ENCODE data around the gene CBLB.
"Not testable (repeated sequence)": the region's sequence is repeated elsewhere in the genome, so short reads cannot be mapped to it uniquely, and the experiment has no call there.

Gene CBLB

DNA sequence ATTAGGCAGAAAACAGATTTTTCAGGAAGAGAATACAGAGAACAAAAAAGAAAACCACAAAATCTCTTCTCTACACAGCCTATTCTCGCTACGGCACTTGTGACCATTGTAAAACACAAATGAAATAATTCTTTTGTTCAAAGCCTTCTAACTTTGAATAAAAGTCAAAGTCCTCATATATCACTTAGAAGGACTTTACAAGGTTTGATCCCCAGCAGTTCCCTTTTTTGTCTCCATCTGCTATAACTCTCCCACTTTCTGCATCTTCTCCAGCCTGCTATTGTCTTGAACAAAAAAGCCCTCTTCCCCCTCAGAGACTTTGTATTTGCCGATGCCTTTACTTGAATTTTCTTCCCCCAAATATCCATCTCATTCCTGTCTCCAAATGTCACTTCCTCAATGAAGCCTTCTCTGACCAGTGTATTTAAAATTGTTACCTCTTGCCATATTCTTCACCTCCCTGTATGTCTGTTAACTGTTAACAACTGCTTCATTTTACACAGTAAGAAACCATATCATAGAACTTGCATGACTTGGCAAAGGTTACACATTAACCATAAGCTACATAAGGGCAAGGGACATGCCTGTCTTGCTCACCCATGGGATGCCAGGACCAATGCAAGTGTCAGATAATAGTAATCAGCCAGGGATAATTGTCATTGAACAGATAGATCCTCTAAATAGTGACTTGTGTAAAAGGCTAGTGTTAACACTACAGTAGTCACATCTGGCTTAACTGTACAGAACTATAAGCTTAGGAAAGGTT is 122.4 kb downstream of the CBLB start:
- no peak for DNase-seq

DNA sequence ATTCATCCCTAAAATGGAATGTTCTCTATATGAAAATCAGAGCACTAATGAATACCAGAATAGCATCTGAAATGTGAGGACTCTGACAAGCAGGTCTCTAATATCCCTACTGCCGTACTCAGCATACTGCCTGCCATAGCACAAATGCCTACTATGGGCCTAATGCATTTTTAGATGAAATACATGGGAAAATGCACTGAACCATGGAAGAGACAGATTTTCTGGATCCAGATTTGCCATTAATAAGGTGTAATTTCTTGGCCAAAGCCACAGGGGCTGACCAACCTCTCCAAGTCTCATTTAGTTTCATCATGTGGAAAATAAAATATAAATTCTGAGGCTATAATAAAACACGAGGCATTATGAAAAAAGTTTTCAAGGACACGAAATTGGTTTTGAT is 123.8 kb downstream of the CBLB start:
- DNase-seq = peak; percentile 53

DNA sequence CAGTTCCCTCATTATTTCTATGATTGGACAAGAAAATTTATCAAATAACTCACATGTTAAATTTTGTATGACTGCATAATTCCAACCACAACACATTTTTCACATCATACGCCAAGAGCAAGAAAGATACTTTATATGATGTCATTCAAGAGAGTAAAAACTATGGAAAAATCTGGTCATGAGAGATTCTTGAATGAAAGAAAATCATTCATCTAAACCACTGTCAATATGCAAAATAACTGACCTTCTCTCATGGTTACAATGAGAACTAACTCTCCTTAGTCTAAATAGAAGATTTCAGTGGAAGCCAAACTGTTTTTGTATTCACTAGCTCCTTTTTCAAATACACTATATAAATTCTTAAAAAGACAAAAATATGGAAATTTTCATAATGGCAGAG is 124.6 kb downstream of the CBLB start:
- DNase-seq = no peak

DNA sequence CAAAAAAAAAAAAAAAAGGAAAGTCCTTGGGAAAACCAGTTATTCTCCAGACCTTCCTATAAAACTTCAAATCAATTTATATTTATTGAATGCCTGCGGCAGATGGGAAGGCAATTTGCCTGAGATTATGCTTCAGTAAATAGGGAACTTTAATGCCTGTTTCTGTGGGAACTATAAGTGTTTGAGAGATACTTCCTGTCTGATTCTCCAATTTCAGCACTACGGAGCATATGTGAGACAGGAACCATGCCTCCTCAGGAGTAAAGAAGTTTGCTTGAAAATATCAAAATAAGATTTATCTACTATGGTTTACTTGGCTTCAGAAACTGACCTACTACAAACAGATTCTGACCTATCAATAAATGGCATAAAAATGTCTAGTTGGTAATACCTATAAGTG is 135.5 kb downstream of the CBLB start:
- DNase-seq = no peak

DNA sequence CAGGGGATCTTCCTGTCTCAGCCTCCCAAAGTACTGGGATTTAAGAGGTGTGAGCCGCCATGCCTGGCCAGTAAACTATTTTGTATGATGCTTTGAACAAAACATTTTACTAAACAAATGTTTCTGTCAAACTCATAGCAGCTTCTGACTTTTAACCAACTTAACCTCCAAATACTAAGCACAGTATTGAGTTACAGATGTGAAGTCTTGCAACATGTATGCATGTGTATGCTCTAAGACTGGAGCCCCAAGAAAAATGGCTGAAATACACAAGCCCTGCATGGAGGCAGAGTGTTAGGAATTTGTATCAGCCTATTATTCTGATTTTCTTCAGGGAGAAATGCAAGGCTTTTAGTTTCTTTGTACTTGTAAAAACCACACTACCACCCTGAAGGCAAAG is 137.1 kb downstream of the CBLB start:
- no peak for DNase-seq

DNA sequence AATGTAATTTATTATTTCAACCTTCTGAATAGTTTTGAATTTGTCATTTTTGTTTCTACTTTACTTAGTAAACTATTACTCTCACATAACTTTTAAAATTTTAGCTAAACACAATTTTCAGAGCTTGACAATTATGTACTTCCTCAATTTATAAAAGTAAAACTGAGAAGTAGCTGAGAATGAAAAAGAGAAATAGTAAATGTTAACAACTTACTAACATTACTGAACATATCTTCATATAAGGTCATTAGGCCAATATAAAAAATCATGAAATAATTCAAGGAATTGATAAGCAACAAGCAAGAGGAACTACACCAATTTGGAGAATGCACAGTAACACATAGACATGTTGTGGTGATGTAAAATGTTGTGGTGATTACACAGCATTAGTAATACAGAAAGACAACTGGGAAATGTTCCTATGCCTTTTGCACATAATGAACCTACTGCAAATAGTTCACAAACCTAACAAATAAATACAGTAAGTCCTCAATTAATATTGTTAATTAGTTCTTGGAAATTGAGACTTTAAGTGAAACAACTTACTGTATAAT is 137.9 kb downstream of the CBLB start:
- DNase-seq = no peak

- DNase-seq = no peak
These were observed 139.1 kb downstream of the CBLB start for GRCh38 chr3:105729667-105730066.

GRCh38 chr3:105728771-105729312 is 140.0 kb downstream of the CBLB start:
- DNase-seq = peak; percentile 49

DNA sequence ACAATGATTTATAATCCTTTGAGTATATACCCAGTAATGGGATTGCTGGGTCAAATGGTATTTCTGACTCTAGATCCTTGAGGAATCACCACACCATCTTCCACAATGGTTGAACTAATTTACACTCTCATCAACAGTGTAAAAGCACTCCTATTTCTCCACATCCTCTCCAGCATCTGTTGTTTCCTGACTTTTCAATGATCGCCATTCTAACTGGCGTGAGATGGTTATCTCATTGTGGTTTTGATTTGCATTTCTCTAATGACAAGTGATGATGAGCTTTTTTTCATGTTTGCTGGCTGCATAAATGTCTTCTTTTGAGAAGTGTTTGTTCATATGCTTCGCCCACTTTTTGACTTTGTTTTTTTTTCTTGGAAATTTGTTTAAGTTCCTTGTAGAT is 141.8 kb downstream of the CBLB start:
- DNase-seq = not testable (repeated sequence)

- no peak for DNase-seq
These were observed 145.8 kb downstream of the CBLB start for GRCh38 chr3:105722943-105723556.

GRCh38 chr3:105719791-105720190 is 149.0 kb downstream of the CBLB start:
- DNase-seq = no peak

DNA sequence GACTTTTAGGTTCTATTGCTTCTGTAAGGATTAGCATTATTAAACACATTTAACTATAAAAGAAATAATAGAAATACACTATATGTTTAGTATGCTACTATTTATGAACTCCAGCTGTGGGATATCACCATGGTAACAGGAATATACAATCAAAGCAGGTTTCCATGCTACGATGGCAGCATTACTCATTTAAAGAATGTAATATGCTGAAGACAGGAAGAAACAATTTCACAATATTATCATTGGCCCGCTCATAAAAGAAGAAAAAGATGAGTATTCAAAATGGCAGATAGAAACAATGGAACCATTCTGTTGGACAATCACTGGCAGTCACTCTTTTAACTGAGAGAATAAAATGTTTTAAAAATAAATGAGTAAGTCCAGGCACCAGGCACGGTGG is 153.4 kb downstream of the CBLB start:
- no peak for DNase-seq

DNA sequence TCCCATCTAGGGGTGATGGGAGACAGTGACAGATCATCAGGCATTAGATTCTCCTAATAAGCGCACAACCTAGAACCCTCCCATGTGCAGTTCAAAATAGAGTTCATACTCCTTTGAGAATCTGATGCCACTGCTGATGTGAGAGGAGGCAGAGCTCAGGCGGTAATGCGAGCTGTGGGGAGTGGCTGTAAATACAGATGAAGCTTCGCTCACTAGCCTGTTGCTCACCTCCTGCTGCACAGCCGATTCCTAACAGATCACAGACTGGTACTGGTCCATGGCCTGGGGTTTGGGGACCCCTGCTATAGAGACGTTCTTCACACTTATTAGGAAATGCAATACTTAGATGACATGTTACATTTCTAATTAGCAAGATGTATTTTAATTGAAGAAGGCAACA is 154.4 kb downstream of the CBLB start:
- DNase-seq = no peak

DNA sequence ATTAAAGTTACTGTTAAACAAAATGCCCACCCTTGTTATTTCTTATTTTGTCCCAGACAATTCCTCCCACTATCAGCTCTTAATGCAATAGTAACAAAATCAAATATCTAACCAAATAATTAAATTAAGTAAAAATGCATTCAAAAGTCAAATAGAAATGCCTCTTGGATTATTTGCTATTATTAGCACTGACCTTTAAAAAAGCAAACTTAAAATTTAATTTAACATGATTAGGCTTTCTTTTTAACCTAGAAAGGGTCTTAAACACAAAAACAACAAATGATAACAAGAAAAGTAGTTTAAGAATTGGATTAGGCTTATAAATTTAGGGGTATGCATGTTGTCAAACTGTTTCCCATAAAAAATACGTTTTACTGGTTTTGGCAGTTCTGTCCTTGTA is 159.8 kb downstream of the CBLB start:
- DNase-seq = no peak

DNA sequence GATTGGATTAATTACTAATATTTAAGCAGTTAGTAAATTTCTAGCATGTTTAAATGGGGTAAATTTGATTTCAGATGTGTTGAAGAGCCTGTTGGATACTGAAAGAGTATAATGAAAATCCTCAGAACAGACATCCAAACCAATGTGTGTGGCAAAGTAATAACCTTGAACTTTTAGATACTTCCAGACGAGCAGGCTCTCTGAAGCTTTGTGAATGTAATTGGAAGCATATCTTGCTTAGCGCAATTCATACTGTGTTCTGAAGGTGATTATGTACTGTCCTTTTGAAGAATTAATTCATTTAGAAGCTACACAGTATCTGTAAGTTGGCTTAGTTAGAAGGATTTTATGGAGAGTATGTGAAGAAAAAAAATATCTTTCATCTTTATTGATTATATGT is 161.8 kb downstream of the CBLB start:
- DNase-seq = no peak

- DNase-seq = no peak
These were observed 163.9 kb downstream of the CBLB start for GRCh38 chr3:105704726-105705410.

- DNase-seq = no peak
These were observed 168.2 kb downstream of the CBLB start for GRCh38 chr3:105700575-105700974.

DNA sequence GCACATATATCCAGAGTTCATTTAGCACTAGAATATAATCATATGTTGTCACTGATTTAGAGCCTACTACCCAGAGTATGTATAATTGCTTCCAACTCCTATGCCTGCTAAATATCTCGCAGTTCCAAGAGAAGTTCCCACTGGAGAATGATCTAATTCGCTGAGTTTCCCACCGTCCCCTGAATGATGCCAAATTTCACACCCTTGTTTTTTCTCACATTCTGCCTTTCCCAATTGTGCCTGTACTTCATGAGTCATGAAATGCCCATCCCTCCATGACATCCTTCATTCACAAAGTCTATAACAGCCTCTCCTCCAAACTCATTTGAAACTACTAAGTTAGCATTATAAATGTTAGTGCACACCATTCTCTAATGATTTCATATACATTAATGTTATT is 177.2 kb downstream of the CBLB start:
- peak; percentile 2 for DNase-seq

GRCh38 chr3:105691053-105691452 is 177.8 kb downstream of the CBLB start:
- no peak for DNase-seq

GRCh38 chr3:105688821-105689220 is 180.0 kb downstream of the CBLB start:
- no peak for DNase-seq

GRCh38 chr3:105686278-105686897 is 182.4 kb downstream of the CBLB start:
- DNase-seq = peak; percentile 39

DNA sequence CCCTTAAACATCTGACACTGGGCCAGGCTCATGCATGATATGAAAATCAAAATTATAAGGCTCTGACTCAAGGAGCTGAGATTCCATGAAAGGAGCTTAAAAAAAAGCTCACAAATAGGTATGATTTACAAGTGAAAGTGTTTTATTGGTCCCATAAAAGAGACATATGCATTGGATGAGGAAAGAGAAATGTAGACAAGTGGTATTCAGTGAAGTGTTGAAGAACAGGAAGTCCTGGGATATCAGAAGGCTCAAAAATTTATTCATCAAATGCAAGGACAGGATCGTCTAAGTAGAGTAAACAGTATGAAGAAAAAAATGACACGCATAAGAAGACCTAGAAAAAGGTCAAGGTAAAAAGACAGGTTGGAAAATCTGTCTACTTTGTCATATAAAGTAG is 188.9 kb downstream of the CBLB start:
- no peak for DNase-seq

DNA sequence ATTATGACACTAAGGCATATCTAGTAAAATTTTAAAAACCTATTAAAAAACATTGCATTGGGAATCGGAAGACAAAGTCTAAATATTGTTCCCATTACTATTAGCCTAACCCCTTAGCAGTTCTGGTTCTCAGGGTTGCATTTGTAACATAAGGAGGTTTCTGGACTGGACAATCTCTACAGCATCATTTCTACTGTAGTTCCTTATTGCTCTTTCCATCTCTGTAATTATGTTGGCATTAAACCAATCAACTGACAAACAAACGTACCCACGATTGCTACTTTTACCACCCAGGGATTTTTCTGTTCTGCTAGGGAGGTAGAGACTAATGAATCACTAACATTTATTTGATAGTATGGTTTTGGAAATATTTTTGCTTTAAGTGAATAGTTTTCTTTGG is 190.8 kb downstream of the CBLB start:
- no peak for DNase-seq

Measured in NCI-H446 treated with DMSO at 0.1 percent for 48 hours (cell line).